MM.1S (cell line): ENCODE data around the gene EFTUD2.
"Not testable (repeated sequence)": the region's sequence is repeated elsewhere in the genome, so short reads cannot be mapped to it uniquely, and the experiment has no call there.

Experiments
- DNase-seq: peaks from one replicate; pipeline ENCODE4 v3.0.0-alpha.2; 2015
- H2AFZ ChIP-seq: fragments of 300-600 bp; sonication (generic); 2 replicates; pipeline ENCODE4 v1.6.0; 2016; ENCODE audit warnings: antibody characterized with exemption, low read length
- H3F3A ChIP-seq: fragments of 300-600 bp; sonication (generic); 2 replicates; pipeline ENCODE4 v1.6.1; 2016; ENCODE audit warnings: mild to moderate bottlenecking, antibody characterized with exemption, low read length, moderate library complexity, mixed read lengths; ENCODE audit not compliant: insufficient read depth
- H3K27ac ChIP-seq: fragments of 300-600 bp; sonication (generic); 2 replicates; pipeline ENCODE4 v1.5.1; 2016; ENCODE audit warnings: mild to moderate bottlenecking, low read length
- H3K27me3 ChIP-seq: fragments of 300-600 bp; sonication (generic); replicated peaks from 2 replicates; pipeline ENCODE4 v1.6.0; 2016; ENCODE audit warnings: low read length; ENCODE audit not compliant: insufficient read depth
- H3K36me3 ChIP-seq: fragments of 300-600 bp; sonication (generic); replicated peaks from 2 replicates; pipeline ENCODE4 v1.6.1; 2016; ENCODE audit warnings: mild to moderate bottlenecking, low read length, mixed read lengths; ENCODE audit not compliant: insufficient read depth
- H3K4me1 ChIP-seq: fragments of 300-600 bp; sonication (generic); 2 replicates; pipeline ENCODE4 v1.6.1; 2016; ENCODE audit warnings: low read length, mixed read lengths
- H3K4me2 ChIP-seq: fragments of 300-600 bp; sonication (generic); 2 replicates; pipeline ENCODE4 v1.6.0; 2016; ENCODE audit warnings: low read depth, low read length
- H3K4me3 ChIP-seq: fragments of 300-600 bp; sonication (generic); 2 replicates; pipeline ENCODE4 v1.5.1; 2016; ENCODE audit warnings: low read length, mixed read lengths
- H3K79me2 ChIP-seq: fragments of 300-600 bp; sonication (generic); 2 replicates; pipeline ENCODE4 v1.6.1; 2016; ENCODE audit warnings: mixed run types, low read length, mixed read lengths
- H3K9ac ChIP-seq: fragments of 300-600 bp; sonication (generic); 2 replicates; pipeline ENCODE4 v1.6.1; 2016; ENCODE audit warnings: low read length, mixed read lengths
- H3K9me2 ChIP-seq: fragments of 300-600 bp; sonication (generic); replicated peaks from 2 replicates; pipeline ENCODE4 v1.6.1; 2016; ENCODE audit warnings: mild to moderate bottlenecking, low read length, mixed read lengths; ENCODE audit not compliant: insufficient read depth
- H3K9me3 ChIP-seq: fragments of 300-600 bp; sonication (generic); replicated peaks from 2 replicates; pipeline ENCODE4 v1.6.1; 2016; ENCODE audit warnings: mild to moderate bottlenecking, low read length, mixed read lengths; ENCODE audit not compliant: insufficient read depth
- H4K20me1 ChIP-seq: fragments of 300-600 bp; sonication (generic); 2 replicates; pipeline ENCODE4 v1.6.1; 2016; ENCODE audit warnings: mild to moderate bottlenecking, low read length, moderate library complexity, mixed read lengths; ENCODE audit not compliant: insufficient read depth
- EZH2 ChIP-seq: fragments of 300-600 bp; sonication (generic); optimal IDR thresholded peaks from 2 replicates; pipeline ENCODE3; 2017; ENCODE audit warnings: low read depth, mild to moderate bottlenecking, antibody characterized with exemption, low read length, mixed read lengths
- EZH2phosphoT487 ChIP-seq: fragments of 300-600 bp; sonication (generic); IDR thresholded peaks from 2 replicates; pipeline ENCODE4 v1.6.1; 2018; ENCODE audit warnings: antibody characterized with exemption, low read length
- TF ChIP-seq, protein P1 (sequence below): fragments of 300-600 bp; sonication (generic); IDR thresholded peaks from 2 replicates; pipeline ENCODE4 v1.5.1; 2016; ENCODE audit warnings: antibody characterized with exemption, low read length, mixed read lengths

The EFTUD2 gene

DNA sequence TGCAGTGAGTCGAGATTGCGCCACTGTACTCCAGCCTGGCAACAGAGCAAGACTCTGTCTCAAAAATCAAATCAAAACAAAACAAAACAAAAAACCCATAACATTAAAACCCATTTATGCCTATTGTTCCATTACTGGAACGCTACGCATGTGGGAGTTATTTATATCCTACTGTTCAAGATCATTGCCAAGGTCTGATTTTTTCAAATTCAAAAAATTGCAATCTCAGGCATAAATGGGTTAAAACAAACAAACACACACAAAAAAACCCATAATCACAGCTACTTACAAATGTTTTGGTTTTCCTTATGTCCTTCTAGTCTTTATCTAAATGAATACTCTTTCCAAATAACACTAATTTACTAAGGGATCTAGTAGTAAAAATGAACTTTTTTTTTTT, 87.0 kb downstream of the EFTUD2 start:
- Histone ChIP-seq H3K27ac (no peak overlapping the region), H2AFZ (no peak overlapping the region), H3K9me3 (no peaks in the 10 kb centered on the region), H3K4me3 (no peak overlapping the region), H3K79me2 (no peaks in the 10 kb centered on the region), H3K9me2 (no peaks in the 10 kb centered on the region), H3K27me3 (no peaks in the 10 kb centered on the region), H4K20me1 (no peaks in the 10 kb centered on the region), H3K4me2 (no peak overlapping the region), H3K4me1 (peaks cover 9% of the 10 kb centered on the region), H3F3A (peaks cover 13% of the 10 kb centered on the region), H3K9ac (no peak overlapping the region), H3K36me3 (no peaks in the 10 kb centered on the region)
- no peak for DNase-seq
- TF ChIP-seq, protein P1, sequence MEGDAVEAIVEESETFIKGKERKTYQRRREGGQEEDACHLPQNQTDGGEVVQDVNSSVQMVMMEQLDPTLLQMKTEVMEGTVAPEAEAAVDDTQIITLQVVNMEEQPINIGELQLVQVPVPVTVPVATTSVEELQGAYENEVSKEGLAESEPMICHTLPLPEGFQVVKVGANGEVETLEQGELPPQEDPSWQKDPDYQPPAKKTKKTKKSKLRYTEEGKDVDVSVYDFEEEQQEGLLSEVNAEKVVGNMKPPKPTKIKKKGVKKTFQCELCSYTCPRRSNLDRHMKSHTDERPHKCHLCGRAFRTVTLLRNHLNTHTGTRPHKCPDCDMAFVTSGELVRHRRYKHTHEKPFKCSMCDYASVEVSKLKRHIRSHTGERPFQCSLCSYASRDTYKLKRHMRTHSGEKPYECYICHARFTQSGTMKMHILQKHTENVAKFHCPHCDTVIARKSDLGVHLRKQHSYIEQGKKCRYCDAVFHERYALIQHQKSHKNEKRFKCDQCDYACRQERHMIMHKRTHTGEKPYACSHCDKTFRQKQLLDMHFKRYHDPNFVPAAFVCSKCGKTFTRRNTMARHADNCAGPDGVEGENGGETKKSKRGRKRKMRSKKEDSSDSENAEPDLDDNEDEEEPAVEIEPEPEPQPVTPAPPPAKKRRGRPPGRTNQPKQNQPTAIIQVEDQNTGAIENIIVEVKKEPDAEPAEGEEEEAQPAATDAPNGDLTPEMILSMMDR: no peak
- TF ChIP-seq EZH2phosphoT487 (no peak), EZH2 (no peak)

DNA sequence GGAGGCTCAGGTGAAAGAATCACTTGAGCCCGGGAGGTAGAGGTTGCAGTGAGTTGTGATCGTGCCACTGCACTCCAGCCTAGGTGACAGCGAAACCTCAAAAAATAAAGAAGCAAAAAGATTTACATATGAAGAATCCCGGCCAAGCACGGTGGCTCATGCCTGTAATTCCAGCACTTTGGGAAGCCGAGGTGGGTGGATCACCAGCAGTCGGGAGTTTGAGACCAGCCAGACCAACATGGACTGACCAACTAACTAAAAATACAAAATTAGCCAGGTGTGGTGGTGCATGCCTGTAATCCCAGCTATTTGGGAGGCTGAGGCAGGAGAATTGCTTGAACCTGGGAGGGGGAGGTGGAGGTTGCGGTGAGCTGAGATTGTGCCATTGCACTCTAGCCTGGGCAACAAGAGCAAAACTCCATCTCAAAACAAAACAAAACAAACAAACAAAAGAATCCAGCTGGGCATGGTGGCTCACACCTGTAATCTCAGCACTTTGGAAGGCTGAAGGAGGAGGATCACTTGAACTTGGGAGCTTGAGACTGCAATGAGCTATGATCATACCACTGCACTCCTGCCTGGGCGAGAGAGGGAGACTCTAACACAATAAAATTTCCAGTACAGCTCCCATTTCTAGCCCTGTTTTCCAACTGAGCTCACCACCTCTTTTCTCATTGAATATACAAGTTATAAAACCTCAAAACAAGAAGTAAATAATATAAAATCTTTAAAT, 90.4 kb downstream of the EFTUD2 start:
- not testable (repeated sequence) for H2AFZ ChIP-seq, H3K9ac ChIP-seq, H3K9me2 ChIP-seq, H3K9me3 ChIP-seq, H3K79me2 ChIP-seq, H3K36me3 ChIP-seq, DNase-seq, H4K20me1 ChIP-seq, H3K4me3 ChIP-seq, H3K27me3 ChIP-seq
- H3K4me2 ChIP-seq: peak overlapping the region; percentile 74; the same call in 1 of the 2 replicates
- H3F3A ChIP-seq: peaks cover 20% of the 10 kb centered on the region
- peak overlapping the region; percentile 93; the same call in 1 of the 2 replicates for H3K27ac ChIP-seq
- H3K4me1 ChIP-seq: peaks cover 16% of the 10 kb centered on the region

DNA sequence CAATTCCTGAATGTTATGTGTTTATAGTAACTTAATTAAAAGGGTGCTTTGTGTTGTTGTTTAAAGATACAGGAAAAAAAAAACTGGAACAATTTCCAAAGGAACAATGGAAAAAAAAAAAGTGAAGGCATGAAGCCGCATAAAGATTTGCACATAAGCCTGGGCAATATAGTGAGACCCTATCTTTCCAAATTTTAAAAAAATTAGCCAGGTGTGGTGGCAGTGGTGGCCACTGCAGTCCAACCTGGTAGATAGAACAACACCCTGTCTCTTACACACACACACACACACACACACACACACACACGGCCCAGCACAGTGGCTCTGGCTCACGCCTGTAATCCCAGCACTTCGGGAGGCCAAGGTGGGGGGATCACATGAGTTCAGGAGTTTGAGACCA, 91.1 kb downstream of the EFTUD2 start:
- Histone ChIP-seq H4K20me1 (no peaks in the 10 kb centered on the region), H3K36me3 (no peaks in the 10 kb centered on the region), H3K79me2 (no peaks in the 10 kb centered on the region), H2AFZ (peak overlapping the region; percentile 46; the same call in 1 of the 2 replicates), H3K4me1 (peaks cover 16% of the 10 kb centered on the region), H3F3A (peaks cover 20% of the 10 kb centered on the region), H3K4me2 (peak overlapping the region; percentile 74), H3K9ac (peak overlapping the region; percentile 64), H3K4me3 (peak overlapping the region; percentile 36; the same call in 1 of the 2 replicates), H3K27ac (peak overlapping the region; percentile 93), H3K9me2 (no peaks in the 10 kb centered on the region), H3K27me3 (no peaks in the 10 kb centered on the region), H3K9me3 (no peaks in the 10 kb centered on the region)
- TF ChIP-seq, protein P1: no peak
- TF ChIP-seq EZH2phosphoT487: no peak
- no peak for TF ChIP-seq EZH2
- DNase-seq: no peak

DNA sequence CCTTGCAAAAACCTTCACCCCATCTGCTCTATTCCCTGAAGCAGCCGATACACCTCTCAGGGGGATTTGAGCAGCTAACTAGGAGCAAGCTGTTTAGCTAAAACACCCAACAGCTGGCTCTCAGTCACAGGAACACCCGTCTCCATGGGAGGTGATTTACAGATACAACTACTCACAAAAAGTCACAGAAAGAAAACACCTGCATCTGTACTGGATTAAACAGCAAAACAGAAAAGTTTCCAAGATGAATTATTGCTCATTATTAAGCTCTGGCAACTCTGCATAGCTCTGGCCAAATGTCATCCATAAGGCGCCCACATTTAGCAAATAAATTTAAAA, 91.5 kb downstream of the EFTUD2 start:
- H3K9me3 ChIP-seq: no peaks in the 10 kb centered on the region
- H3K9ac ChIP-seq: peak overlapping the region; percentile 64
- no peaks in the 10 kb centered on the region for H4K20me1 ChIP-seq
- H2AFZ ChIP-seq: peak overlapping the region; percentile 46; the same call in 1 of the 2 replicates
- H3K4me2 ChIP-seq: peak overlapping the region; percentile 74
- H3K79me2 ChIP-seq: no peaks in the 10 kb centered on the region
- H3K27ac ChIP-seq: peak overlapping the region; percentile 93
- no peak for DNase-seq
- peak overlapping the region; percentile 36; the same call in 1 of the 2 replicates for H3K4me3 ChIP-seq
- no peaks in the 10 kb centered on the region for H3K9me2 ChIP-seq
- peaks cover 16% of the 10 kb centered on the region for H3K4me1 ChIP-seq
- H3K36me3 ChIP-seq: no peaks in the 10 kb centered on the region
- no peaks in the 10 kb centered on the region for H3K27me3 ChIP-seq
- peaks cover 20% of the 10 kb centered on the region for H3F3A ChIP-seq
- no peak for TF ChIP-seq EZH2
- TF ChIP-seq, protein P1: no peak
- TF ChIP-seq EZH2phosphoT487: no peak
